NCI-H82 (cell line): ENCODE data around the gene ROS1.
"Not testable (repeated sequence)": the region's sequence is repeated elsewhere in the genome, so short reads cannot be mapped to it uniquely, and the experiment has no call there.

Source experiments
- DNase-seq: peaks from one replicate; lab custom pipeline; 2025; lab: John Stamatoyannopoulos, UW

The ROS1 gene

DNA sequence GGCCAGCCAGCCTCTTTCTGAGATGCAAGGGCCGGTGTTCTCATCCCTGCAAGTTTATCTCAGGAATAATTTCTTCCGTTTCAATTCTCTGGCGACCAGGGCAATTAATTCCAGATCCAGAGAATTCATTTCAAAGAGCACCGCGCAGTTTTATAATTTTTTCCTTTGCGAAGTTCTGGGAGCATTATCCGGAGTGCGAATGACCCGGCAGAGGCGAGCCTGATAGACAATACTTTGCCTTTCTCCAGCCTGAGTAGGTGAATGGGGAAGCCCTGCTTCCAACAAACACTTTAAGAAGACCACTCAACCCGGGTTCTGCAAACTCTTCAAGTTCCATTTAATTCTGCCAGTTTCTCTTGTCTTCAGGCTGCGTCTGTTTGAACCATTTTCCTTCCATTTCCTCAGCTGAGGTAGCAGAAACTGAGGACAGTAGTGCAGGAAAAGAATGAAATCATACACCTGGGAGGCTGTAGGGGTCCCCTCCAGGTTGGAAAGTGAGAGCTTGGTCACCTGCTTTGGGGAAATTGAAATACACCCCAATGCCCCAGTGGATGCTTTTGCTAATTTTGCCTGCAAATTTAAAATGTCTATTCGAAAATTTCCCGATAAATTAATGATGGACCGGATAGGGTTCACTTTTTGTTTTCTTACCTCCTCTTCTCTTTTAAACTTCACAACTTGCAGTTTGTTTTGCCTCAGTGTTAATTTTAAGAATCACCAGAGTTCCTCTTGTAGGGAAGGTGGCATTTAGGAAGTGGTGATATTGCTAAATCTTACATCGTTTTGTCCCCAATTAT is 159.3 kb downstream of the ROS1 start:
- no peak for DNase-seq

- peak; percentile 78 for DNase-seq
Observed at GRCh38 chr6:117265410-117266256, 160.1 kb downstream of the ROS1 start, which contains the start of gene VGLL2. Gene VGLL2, plus strand, starts transcription at chr6:117265558. Its CDS starts 206 bp downstream, at chr6:117265764.

- peak; percentile 58 for DNase-seq
Observed at GRCh38 chr6:117264692-117265409, 160.9 kb downstream of the ROS1 start.

GRCh38 chr6:117264369-117264691 is 161.4 kb downstream of the ROS1 start:
- no peak for DNase-seq

GRCh38 chr6:117263353-117263927 is 162.3 kb downstream of the ROS1 start:
- no peak for DNase-seq

GRCh38 chr6:117262799-117263198 is 162.9 kb downstream of the ROS1 start:
- DNase-seq = no peak

GRCh38 chr6:117253785-117254184 is 172.0 kb downstream of the ROS1 start:
- no peak for DNase-seq

DNA sequence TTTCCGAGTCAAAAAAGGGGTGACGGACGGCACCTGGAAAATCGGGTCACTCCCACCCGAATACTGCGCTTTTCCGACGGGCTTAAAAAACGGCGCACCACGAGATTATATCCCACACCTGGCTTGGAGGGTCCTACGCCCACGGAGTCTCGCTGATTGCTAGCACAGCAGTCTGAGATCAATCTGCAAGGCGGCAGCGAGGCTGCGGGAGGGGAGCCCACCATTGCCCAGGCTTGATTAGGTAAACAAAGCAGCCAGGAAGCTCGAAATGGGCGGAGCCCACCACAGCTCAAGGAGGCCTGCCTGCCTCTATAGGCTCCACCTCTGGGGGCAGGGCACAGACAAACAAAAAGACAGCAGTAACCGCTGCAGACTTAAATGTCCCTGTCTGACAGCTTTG is 180.8 kb downstream of the ROS1 start:
- DNase-seq = peak; percentile 14

DNA sequence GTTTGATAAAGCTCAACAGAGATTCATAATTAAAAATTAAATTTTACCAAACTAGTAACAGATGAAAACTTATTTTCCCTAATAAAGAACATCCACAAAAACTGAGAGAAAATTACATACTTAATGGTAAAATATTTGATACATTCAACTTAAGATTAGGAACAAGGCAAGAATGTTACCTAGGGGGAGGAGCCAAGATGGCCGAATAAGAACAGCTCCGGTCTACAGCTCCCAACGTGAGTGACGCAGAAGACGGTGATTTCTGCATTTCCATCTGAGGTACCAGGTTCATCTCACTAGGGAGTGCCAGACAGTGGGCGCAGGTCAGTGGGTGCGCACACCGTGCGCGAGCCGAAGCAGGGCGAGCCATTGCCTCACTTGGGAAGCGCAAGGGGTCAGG is 181.2 kb downstream of the ROS1 start:
- not testable (repeated sequence) for DNase-seq
